ENCODE measurements around the gene SH2B3. TPM values are rescaled to one million over a fixed set of nuclear protein-coding genes. Genes with fewer than 3 reads are reported as not detected.

Gene SH2B3
- total RNA-seq, 3 donors from 2014 or later (not counting 1 experiment from before 2014, with no cell fraction given): 68.1 to 81.3 (median 68.4) TPM

DNA sequence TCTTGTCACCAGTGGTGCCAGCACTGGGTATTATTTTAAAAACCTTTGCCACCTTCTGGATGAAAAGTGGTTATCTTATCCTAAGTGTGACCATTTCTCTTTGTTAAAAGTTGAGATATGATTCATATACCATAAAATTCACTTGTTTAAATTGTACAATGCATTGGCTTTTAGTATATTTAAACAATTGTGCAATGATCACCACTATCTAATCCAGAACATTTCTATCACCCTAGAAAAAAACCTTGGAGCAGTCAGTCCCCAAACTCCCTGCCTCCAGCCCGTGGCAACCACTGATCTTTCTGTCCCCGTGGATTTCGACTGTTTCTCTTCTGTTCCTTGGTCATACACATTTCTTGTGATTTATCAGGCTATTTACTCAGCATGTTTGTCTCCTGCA lies 28.3 kb downstream of the SH2B3 start:
- no peaks in the 10 kb centered on the region for H3K36me3 Mint-ChIP-seq
- no peaks in the 10 kb centered on the region for H3K27me3 Mint-ChIP-seq (ENCODE audit: low read depth in 2 of 2)
- ATAC-seq (no peak), DNase-seq (no peak)
- H3K9me3 Mint-ChIP-seq: no peaks in the 10 kb centered on the region
- H3K27ac ChIP-seq (ENCODE audit: low read length): peak overlapping the region; percentile 97
- no peaks in the 10 kb centered on the region for H3K9me3 ChIP-seq (ENCODE audit: control insufficient read depth, insufficient read depth, low read length)
- 46% methylated on average over 3 of the region's 3 CpGs for WGBS (ENCODE audit: insufficient coverage)
- peak overlapping the region; percentile 98 for H3K4me3 Mint-ChIP-seq
- intact Hi-C loops (cut with micrococcal nuclease): loop anchor here (1.0 to 10.0 kb wide), 3 partner anchors 10 to 1549 kb away; partner anchors contain the start of genes GLTP and SH2B3
- H3K27ac Mint-ChIP-seq: peak overlapping the region; percentile 96 to 100
- H3K4me1 Mint-ChIP-seq: peaks cover 96% of the 10 kb centered on the region in 2 donors
- no peaks in the 10 kb centered on the region for H3K27me3 ChIP-seq (ENCODE audit: control insufficient read depth, insufficient read depth, low read length)
- H3K36me3 ChIP-seq (ENCODE audit: control insufficient read depth, insufficient read depth, low read length): no peaks in the 10 kb centered on the region
- H3K4me3 ChIP-seq (ENCODE audit: low read length): peak overlapping the region; percentile 32
- H3K4me1 ChIP-seq (ENCODE audit: control insufficient read depth, insufficient read depth, low read length): peaks cover 98% of the 10 kb centered on the region
- TF ChIP-seq, protein P1, sequence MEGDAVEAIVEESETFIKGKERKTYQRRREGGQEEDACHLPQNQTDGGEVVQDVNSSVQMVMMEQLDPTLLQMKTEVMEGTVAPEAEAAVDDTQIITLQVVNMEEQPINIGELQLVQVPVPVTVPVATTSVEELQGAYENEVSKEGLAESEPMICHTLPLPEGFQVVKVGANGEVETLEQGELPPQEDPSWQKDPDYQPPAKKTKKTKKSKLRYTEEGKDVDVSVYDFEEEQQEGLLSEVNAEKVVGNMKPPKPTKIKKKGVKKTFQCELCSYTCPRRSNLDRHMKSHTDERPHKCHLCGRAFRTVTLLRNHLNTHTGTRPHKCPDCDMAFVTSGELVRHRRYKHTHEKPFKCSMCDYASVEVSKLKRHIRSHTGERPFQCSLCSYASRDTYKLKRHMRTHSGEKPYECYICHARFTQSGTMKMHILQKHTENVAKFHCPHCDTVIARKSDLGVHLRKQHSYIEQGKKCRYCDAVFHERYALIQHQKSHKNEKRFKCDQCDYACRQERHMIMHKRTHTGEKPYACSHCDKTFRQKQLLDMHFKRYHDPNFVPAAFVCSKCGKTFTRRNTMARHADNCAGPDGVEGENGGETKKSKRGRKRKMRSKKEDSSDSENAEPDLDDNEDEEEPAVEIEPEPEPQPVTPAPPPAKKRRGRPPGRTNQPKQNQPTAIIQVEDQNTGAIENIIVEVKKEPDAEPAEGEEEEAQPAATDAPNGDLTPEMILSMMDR (IDR thresholded peaks at IDR 0.05): no peak

DNA sequence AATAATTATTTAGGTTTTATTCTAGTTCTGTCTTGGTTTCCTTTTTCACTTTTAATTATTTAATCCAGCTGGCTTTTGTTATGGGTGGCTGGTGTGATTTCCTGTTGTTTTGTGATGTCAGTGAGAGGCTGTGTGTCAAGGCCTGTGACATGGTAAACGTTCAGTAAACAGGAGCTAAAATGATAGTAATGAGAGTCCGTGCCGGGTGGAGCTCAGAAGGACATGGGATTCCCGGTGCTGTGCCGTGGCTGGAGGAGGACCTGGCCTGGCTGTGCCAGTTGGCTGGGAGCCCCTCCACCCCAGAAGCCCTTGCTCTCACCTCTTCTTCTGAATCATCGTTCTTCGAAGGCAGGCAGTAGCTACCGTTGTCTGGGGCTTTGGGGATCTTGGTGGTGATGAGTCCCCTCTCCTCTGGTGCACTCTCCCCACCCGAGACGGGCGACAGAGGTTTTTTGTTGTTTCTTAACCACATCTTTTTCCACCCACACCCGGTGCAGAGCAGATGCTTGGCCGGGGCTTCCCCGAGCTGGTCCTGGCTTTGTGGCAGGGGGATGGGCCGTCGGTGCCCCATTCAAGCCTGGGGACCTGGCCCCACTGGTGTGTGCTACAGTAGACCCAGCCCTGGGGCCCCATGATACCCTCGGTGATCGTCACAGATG lies 29.1 kb downstream of the SH2B3 start:
- TF ChIP-seq, protein P1 (IDR thresholded peaks at IDR 0.05): no peak
- ATAC-seq: peak; percentile 59 to 85 (median 76)
- H3K9me3 Mint-ChIP-seq: no peaks in the 10 kb centered on the region
- H3K4me1 Mint-ChIP-seq: peaks cover 92 to 93% of the 10 kb centered on the region in 2 donors
- Histone ChIP-seq H3K36me3 (ENCODE audit: control insufficient read depth, insufficient read depth, low read length) (no peaks in the 10 kb centered on the region), H3K27ac (ENCODE audit: low read length) (peak overlapping the region; percentile 97), H3K9me3 (ENCODE audit: control insufficient read depth, insufficient read depth, low read length) (no peaks in the 10 kb centered on the region), H3K27me3 (ENCODE audit: control insufficient read depth, insufficient read depth, low read length) (no peaks in the 10 kb centered on the region), H3K4me1 (ENCODE audit: control insufficient read depth, insufficient read depth, low read length) (peaks cover 98% of the 10 kb centered on the region), H3K4me3 (ENCODE audit: low read length) (peak overlapping the region; percentile 32)
- H3K27me3 Mint-ChIP-seq (ENCODE audit: low read depth in 2 of 2): no peaks in the 10 kb centered on the region
- H3K4me3 Mint-ChIP-seq: peak overlapping the region; percentile 98
- DNase-seq: peak; percentile 84 to 94
- intact Hi-C loops (cut with micrococcal nuclease): loop anchor here (1.0 to 10.0 kb wide), 3 partner anchors 9 to 1550 kb away; partner anchors contain the start of genes GLTP and SH2B3
- under 1% methylated on average over 15 of the region's 18 CpGs for WGBS (ENCODE audit: insufficient coverage)
- H3K36me3 Mint-ChIP-seq: no peaks in the 10 kb centered on the region
- H3K27ac Mint-ChIP-seq: peak overlapping the region; percentile 96 to 100

DNA sequence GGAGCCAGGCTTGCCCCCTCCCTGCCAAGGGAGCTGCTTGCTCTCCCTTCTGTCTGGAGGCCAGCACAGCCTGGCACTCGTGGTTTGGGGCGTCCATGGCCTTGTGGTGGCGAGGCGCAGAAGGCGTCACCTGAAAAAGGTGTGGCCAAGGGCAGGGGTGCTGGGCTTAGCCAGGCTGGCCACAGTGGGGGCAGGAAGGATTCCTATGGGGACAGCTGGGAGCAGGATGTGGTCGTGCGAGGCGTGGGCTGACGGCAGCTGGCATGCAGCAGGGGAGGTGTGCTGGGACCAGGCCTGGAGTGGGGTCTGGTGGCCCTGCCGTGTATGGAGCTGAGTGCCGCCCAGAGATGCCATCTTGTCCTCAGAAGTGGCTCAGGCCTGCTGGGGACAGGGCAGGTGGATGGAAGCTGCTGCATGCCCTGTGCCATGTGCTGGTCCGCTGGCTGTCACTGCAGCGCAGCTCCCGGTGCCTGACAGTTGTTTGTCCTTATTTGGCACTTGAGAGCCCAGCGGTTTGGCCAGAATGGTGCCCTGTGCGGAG lies 30.0 kb downstream of the SH2B3 start:
- no peaks in the 10 kb centered on the region for H3K27me3 ChIP-seq (ENCODE audit: control insufficient read depth, insufficient read depth, low read length)
- intact Hi-C loops (cut with micrococcal nuclease): loop anchor here (10.0 kb wide), 1 partner anchor 1551 kb away; the partner anchor contains the start of gene GLTP
- H3K4me1 ChIP-seq (ENCODE audit: control insufficient read depth, insufficient read depth, low read length): peaks cover 98% of the 10 kb centered on the region
- H3K27ac ChIP-seq (ENCODE audit: low read length): peak overlapping the region; percentile 97
- H3K36me3 ChIP-seq (ENCODE audit: control insufficient read depth, insufficient read depth, low read length): no peaks in the 10 kb centered on the region
- TF ChIP-seq, protein P1 (IDR thresholded peaks at IDR 0.05): no peak
- Mint-ChIP-seq H3K27ac (peak overlapping the region; percentile 96 to 100), H3K4me3 (peak overlapping the region; percentile 98), H3K36me3 (no peaks in the 10 kb centered on the region), H3K9me3 (no peaks in the 10 kb centered on the region), H3K4me1 (peaks cover 92 to 93% of the 10 kb centered on the region in 2 donors), H3K27me3 (ENCODE audit: low read depth in 2 of 2) (no peaks in the 10 kb centered on the region)
- H3K4me3 ChIP-seq (ENCODE audit: low read length): peak overlapping the region; percentile 32
- WGBS (ENCODE audit: insufficient coverage): 26% methylated on average over 16 of the region's 16 CpGs
- ATAC-seq (peak in 2 of 3 donors; percentile 3 to 4), DNase-seq (peak; percentile 50 to 67)
- no peaks in the 10 kb centered on the region for H3K9me3 ChIP-seq (ENCODE audit: control insufficient read depth, insufficient read depth, low read length)

All from natural killer cell (primary cell).